IMR-90 (cell line): ENCODE results near the gene ANKRD61. TPM values are rescaled to one million over a fixed set of nuclear protein-coding genes. Genes with fewer than 3 reads are reported as not detected.

Source experiments
- ATAC-seq: fragments of 200-7000 bp; cut with Tn5 transposase; 2 replicates; pipeline ENCODE4 v1.9.1; 2020; ENCODE audit warnings: low read depth, mild to moderate bottlenecking, moderate library complexity
- BruUV-seq: library from RNA; stranded (reverse); fragments of 400-500 nt; replicated peaks from 2 replicates; lab custom pipeline; 2021; lab: Mats Ljungman, UMichigan
- CTCF ChIA-PET: fragments of 300-600 bp; formaldehyde crosslinking; extraction: SDS; loops from one replicate; lab custom pipeline; 2021; ENCODE audit warnings: antibody characterized with exemption; lab: Yijun Ruan, JAX
- POLR2A ChIA-PET: fragments of 300-600 bp; sonication (Branson Sonifier 250); formaldehyde crosslinking; loops from one replicate; lab custom pipeline; 2022; ENCODE audit warnings: antibody characterized with exemption; ENCODE audit not compliant: unreplicated experiment; lab: Charles Lee
- DNase-seq: peaks from one replicate; pipeline ENCODE4 v3.0.0; 2013
- H2AFZ ChIP-seq: replicated peaks from 2 replicates; pipeline ENCODE3; 2013; ENCODE audit warnings: low read length, mild to moderate bottlenecking; ENCODE audit not compliant: poor library complexity
- H2AK5ac ChIP-seq: 2 replicates; pipeline ENCODE4 v1.6.1; 2013; ENCODE audit warnings: low read depth, low read length, inconsistent platforms
- H2AK9ac ChIP-seq: replicated peaks from 2 replicates; pipeline ENCODE3; 2013; ENCODE audit warnings: mild to moderate bottlenecking, low read depth, low read length, moderate library complexity; ENCODE audit not compliant: poor library complexity
- H2BK120ac ChIP-seq: 2 replicates; pipeline ENCODE4 v1.6.1; 2013; ENCODE audit warnings: low read depth, low read length, inconsistent platforms
- H2BK15ac ChIP-seq: 3 replicates; pipeline ENCODE4 v1.6.1; 2013; ENCODE audit warnings: low read depth, low read length, inconsistent platforms
- H2BK20ac ChIP-seq: 2 replicates; pipeline ENCODE4 v1.6.1; 2013; ENCODE audit warnings: low read depth, mild to moderate bottlenecking, inconsistent platforms, low read length, moderate library complexity
- H2BK5ac ChIP-seq: 2 replicates; pipeline ENCODE4 v1.6.1; 2013; ENCODE audit warnings: mild to moderate bottlenecking, low read depth, low read length, inconsistent platforms; ENCODE audit not compliant: poor library complexity, severe bottlenecking
- H3K14ac ChIP-seq: replicated peaks from 2 replicates; pipeline ENCODE4 v1.6.1; 2013; ENCODE audit warnings: low read depth, low read length, inconsistent platforms
- H3K18ac ChIP-seq: 2 replicates; pipeline ENCODE4 v1.6.1; 2013; ENCODE audit warnings: low read depth, low read length, control low read depth
- H3K23ac ChIP-seq: 2 replicates; pipeline ENCODE4 v1.6.1; 2013; ENCODE audit warnings: low read depth, low read length, inconsistent platforms
- H3K27ac ChIP-seq: 2 replicates; pipeline ENCODE4 v1.5.1; 2013; ENCODE audit warnings: mild to moderate bottlenecking, control low read depth, low read length; ENCODE audit not compliant: insufficient read depth
- H3K27me3 ChIP-seq: 2 replicates; pipeline ENCODE4 v1.6.1; 2013; ENCODE audit warnings: low read length; ENCODE audit not compliant: control insufficient read depth, insufficient read depth
- H3K36me3 ChIP-seq: 2 replicates; pipeline ENCODE4 v1.6.1; 2013; ENCODE audit warnings: low read length, mixed read lengths; ENCODE audit not compliant: control insufficient read depth, insufficient read depth
- H3K4ac ChIP-seq: 2 replicates; pipeline ENCODE4 v1.6.1; 2013; ENCODE audit warnings: low read depth, low read length, inconsistent platforms
- H3K4me1 ChIP-seq: 2 replicates; pipeline ENCODE4 v1.6.1; 2013; ENCODE audit warnings: low read length, mixed read lengths; ENCODE audit not compliant: control insufficient read depth, insufficient read depth
- H3K4me2 ChIP-seq: 2 replicates; pipeline ENCODE4 v1.6.1; 2013; ENCODE audit warnings: low read depth, mild to moderate bottlenecking, control low read depth, low read length, moderate library complexity
- H3K4me3 ChIP-seq: 2 replicates; pipeline ENCODE4 v1.5.1; 2013; ENCODE audit warnings: low read depth, mild to moderate bottlenecking, control low read depth, low read length, moderate library complexity; ENCODE audit not compliant: insufficient read depth
- H3K56ac ChIP-seq: 2 replicates; pipeline ENCODE4 v1.6.1; 2013; ENCODE audit warnings: low read length, inconsistent platforms; ENCODE audit not compliant: insufficient read depth; ENCODE audit errors: extremely low read depth
- H3K79me1 ChIP-seq, 2 experiments: 2 replicates each; pipeline ENCODE4 v1.6.1; 2013; ENCODE audit warnings: low read length in 2 of 2, inconsistent platforms in 1 of 2, low read depth in 1 of 2
- H3K9ac ChIP-seq: 2 replicates; pipeline ENCODE4 v1.6.1; 2013; ENCODE audit warnings: low read depth, low read length, control low read depth
- H3K9me1 ChIP-seq: 2 replicates; pipeline ENCODE4 v1.6.1; 2013; ENCODE audit warnings: low read length, inconsistent platforms; ENCODE audit not compliant: insufficient read depth
- H3K9me3 ChIP-seq: 2 replicates; pipeline ENCODE4 v1.6.1; 2013; ENCODE audit warnings: low read length; ENCODE audit not compliant: control insufficient read depth, insufficient read depth
- H4K20me1 ChIP-seq: 2 replicates; pipeline ENCODE4 v1.6.1; 2013; ENCODE audit warnings: low read length, inconsistent platforms; ENCODE audit not compliant: insufficient read depth
- H4K5ac ChIP-seq: 2 replicates; pipeline ENCODE4 v1.6.1; 2013; ENCODE audit warnings: mild to moderate bottlenecking, low read depth, low read length, control low read depth
- H4K8ac ChIP-seq, 2 experiments: 2 replicates each; pipeline ENCODE4 v1.6.1; 2013; ENCODE audit warnings: low read depth in 2 of 2, low read length in 2 of 2, control low read depth in 1 of 2, inconsistent platforms in 1 of 2
- H4K91ac ChIP-seq: 2 replicates; pipeline ENCODE4 v1.6.1; 2013; ENCODE audit warnings: low read depth, low read length, inconsistent platforms; ENCODE audit not compliant: insufficient read depth
- MAFK ChIP-seq: IDR thresholded peaks from 2 replicates; pipeline ENCODE4 v1.6.1; 2012; ENCODE audit warnings: low read depth, low read length, improper control_type of control experiment
- WGBS, 2 experiments: methylation state at CpG; one replicate each; pipeline versions ENCODE4 v1.1.5 to v1.1.7; 2013; ENCODE audit warnings: missing lambda C conversion rate in 2 of 2; ENCODE audit not compliant: insufficient read length in 1 of 2; ENCODE audit errors: extremely low coverage in 2 of 2; 5-methylcytosine and 5-hydroxymethylcytosine counted together
- dilution Hi-C: fragments of 300-500 bp; cut with HindIII; formaldehyde crosslinking; loops from one replicate; pipeline ENCODE4 v1.14.3; 2018; ENCODE audit warnings: low sequenced_read_pairs; ENCODE audit not compliant: unreplicated experiment
- in situ Hi-C: fragments of 300-500 bp; cut with MboI; formaldehyde crosslinking; loops from 3 replicates; pipeline ENCODE4 v1.14.3; 2019; ENCODE audit warnings: low sequenced_read_pairs, inconsistent platforms, mixed read lengths
- intact Hi-C: fragments of 100-400 bp; cut with micrococcal nuclease; formaldehyde crosslinking; loops from 2 replicates; pipeline ENCODE4 v1.10.0; 2022
- polyA plus RNA-seq, 3 experiments: library from polyadenylated mRNA; depleted of rRNA; stranded (reverse); fragments of >200 nt; gene quantifications; 2 replicates each; pipeline ENCODE4 v1.2.3, GENCODE V29; 2012; ENCODE audit warnings: low replicate concordance in 1 of 3
- total RNA-seq: library from RNA; depleted of rRNA; stranded (reverse); fragments of >200 nt; gene quantifications from 2 replicates; pipeline ENCODE4 v1.2.3, GENCODE V29; 2012

Gene ANKRD61
- total and polyA plus RNA-seq, 2 of the 4 experiments (the other 2 are of a cell fraction), result 0.17 to 0.36 TPM

DNA sequence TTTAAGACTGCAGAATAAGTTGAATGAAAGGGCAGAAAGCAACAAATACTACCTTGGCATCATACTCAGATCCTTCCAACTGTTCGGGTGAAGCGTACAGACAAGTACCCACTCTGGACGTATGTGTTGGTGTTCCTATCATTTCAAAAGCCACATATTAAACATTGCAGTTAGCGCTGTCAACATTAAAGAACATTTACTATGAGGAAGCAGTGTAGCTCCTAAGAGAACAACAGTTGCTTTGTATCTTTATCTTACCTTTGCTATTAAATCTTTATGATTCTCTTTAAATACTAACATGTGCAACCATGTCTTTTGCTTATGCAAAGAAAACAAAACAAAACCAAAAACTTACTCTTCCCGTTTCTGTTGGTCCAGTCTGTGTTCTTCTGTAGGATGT, 2.6 kb upstream of the ANKRD61 start:
- 100% methylated on average over 1 of the region's 5 CpGs; no CpG with 5 or more reads in 1 of the 2 experiments for WGBS, 2 experiments
- in situ Hi-C loops, result no loop called here
- BruUV-seq, result no TSS peak
- H3K4me2 ChIP-seq, result no peak overlapping the region
- no peak overlapping the region for H3K14ac ChIP-seq
- H2BK5ac ChIP-seq, result no peak overlapping the region
- H2AK5ac ChIP-seq, result no peak overlapping the region
- H3K4ac ChIP-seq, result no peak overlapping the region
- ChIA-PET POLR2A (no interaction called here), CTCF (no interaction called here)
- H2BK120ac ChIP-seq, result no peak overlapping the region
- H3K36me3 ChIP-seq, result peaks cover 54% of the 10 kb centered on the region
- no peak overlapping the region for H2AK9ac ChIP-seq
- H4K8ac ChIP-seq, result no peak overlapping the region
- no peak overlapping the region for H3K9ac ChIP-seq
- ATAC-seq (no peak), DNase-seq (no peak)
- 0 out of 2 replicates have a peak, but pooled peaks cover 6% of the 10 kb centered on the region for H3K9me1 ChIP-seq
- intact Hi-C loops, result no loop called here
- H4K91ac ChIP-seq, result no peak overlapping the region
- no peak overlapping the region for H2AFZ ChIP-seq
- no peaks in the 10 kb centered on the region for H3K27me3 ChIP-seq
- H4K20me1 ChIP-seq, result no peaks in the 10 kb centered on the region; the same call in 1 of the 2 replicates
- H2BK20ac ChIP-seq, result no peak overlapping the region
- H3K9me3 ChIP-seq, result no peaks in the 10 kb centered on the region
- no peak overlapping the region for H3K27ac ChIP-seq
- TF ChIP-seq MAFK, result no peak
- no peaks in the 10 kb centered on the region for H3K4me1 ChIP-seq
- H3K56ac ChIP-seq, result no peak overlapping the region
- H3K23ac ChIP-seq, result no peak overlapping the region
- H2BK15ac ChIP-seq, result no peak overlapping the region
- dilution Hi-C loops, result no loop called here
- no peak overlapping the region for H3K4me3 ChIP-seq
- no peak overlapping the region for H3K18ac ChIP-seq
- peaks cover 14 to 26% of the 10 kb centered on the region in 2 experiments; a peak in 3 of 4 replicates for H3K79me1 ChIP-seq
- no peak overlapping the region for H4K5ac ChIP-seq
